IMR-90 (cell line): Measurements from ENCODE around the gene LRFN4. TPM values are rescaled to one million over a fixed set of nuclear protein-coding genes. Genes with fewer than 3 reads are reported as not detected.

Experiments
- ATAC-seq: fragments of 200-7000 bp; cut with Tn5 transposase; 2 replicates; pipeline ENCODE4 v1.9.1; 2020; ENCODE audit warnings: low read depth, mild to moderate bottlenecking, moderate library complexity
- BruUV-seq: library from RNA; stranded (reverse); fragments of 400-500 nt; replicated peaks from 2 replicates; lab custom pipeline; 2021; lab: Mats Ljungman, UMichigan
- CTCF ChIA-PET: fragments of 300-600 bp; formaldehyde crosslinking; extraction: SDS; loops from one replicate; lab custom pipeline; 2021; ENCODE audit warnings: antibody characterized with exemption; lab: Yijun Ruan, JAX
- POLR2A ChIA-PET: fragments of 300-600 bp; sonication (Branson Sonifier 250); formaldehyde crosslinking; loops from one replicate; lab custom pipeline; 2022; ENCODE audit warnings: antibody characterized with exemption; ENCODE audit not compliant: unreplicated experiment; lab: Charles Lee
- DNase-seq: peaks from one replicate; pipeline ENCODE4 v3.0.0; 2013
- H2AFZ ChIP-seq: replicated peaks from 2 replicates; pipeline ENCODE3; 2013; ENCODE audit warnings: low read length, mild to moderate bottlenecking; ENCODE audit not compliant: poor library complexity
- H2AK5ac ChIP-seq: 2 replicates; pipeline ENCODE4 v1.6.1; 2013; ENCODE audit warnings: low read depth, low read length, inconsistent platforms
- H2AK9ac ChIP-seq: replicated peaks from 2 replicates; pipeline ENCODE3; 2013; ENCODE audit warnings: mild to moderate bottlenecking, low read depth, low read length, moderate library complexity; ENCODE audit not compliant: poor library complexity
- H2BK120ac ChIP-seq: 2 replicates; pipeline ENCODE4 v1.6.1; 2013; ENCODE audit warnings: low read depth, low read length, inconsistent platforms
- H2BK15ac ChIP-seq: 3 replicates; pipeline ENCODE4 v1.6.1; 2013; ENCODE audit warnings: low read depth, low read length, inconsistent platforms
- H2BK20ac ChIP-seq: 2 replicates; pipeline ENCODE4 v1.6.1; 2013; ENCODE audit warnings: low read depth, mild to moderate bottlenecking, inconsistent platforms, low read length, moderate library complexity
- H2BK5ac ChIP-seq: 2 replicates; pipeline ENCODE4 v1.6.1; 2013; ENCODE audit warnings: mild to moderate bottlenecking, low read depth, low read length, inconsistent platforms; ENCODE audit not compliant: poor library complexity, severe bottlenecking
- H3K14ac ChIP-seq: replicated peaks from 2 replicates; pipeline ENCODE4 v1.6.1; 2013; ENCODE audit warnings: low read depth, low read length, inconsistent platforms
- H3K18ac ChIP-seq: 2 replicates; pipeline ENCODE4 v1.6.1; 2013; ENCODE audit warnings: low read depth, low read length, control low read depth
- H3K23ac ChIP-seq: 2 replicates; pipeline ENCODE4 v1.6.1; 2013; ENCODE audit warnings: low read depth, low read length, inconsistent platforms
- H3K27ac ChIP-seq: 2 replicates; pipeline ENCODE4 v1.5.1; 2013; ENCODE audit warnings: mild to moderate bottlenecking, control low read depth, low read length; ENCODE audit not compliant: insufficient read depth
- H3K27me3 ChIP-seq: 2 replicates; pipeline ENCODE4 v1.6.1; 2013; ENCODE audit warnings: low read length; ENCODE audit not compliant: control insufficient read depth, insufficient read depth
- H3K36me3 ChIP-seq: 2 replicates; pipeline ENCODE4 v1.6.1; 2013; ENCODE audit warnings: low read length, mixed read lengths; ENCODE audit not compliant: control insufficient read depth, insufficient read depth
- H3K4ac ChIP-seq: 2 replicates; pipeline ENCODE4 v1.6.1; 2013; ENCODE audit warnings: low read depth, low read length, inconsistent platforms
- H3K4me1 ChIP-seq: 2 replicates; pipeline ENCODE4 v1.6.1; 2013; ENCODE audit warnings: low read length, mixed read lengths; ENCODE audit not compliant: control insufficient read depth, insufficient read depth
- H3K4me2 ChIP-seq: 2 replicates; pipeline ENCODE4 v1.6.1; 2013; ENCODE audit warnings: low read depth, mild to moderate bottlenecking, control low read depth, low read length, moderate library complexity
- H3K4me3 ChIP-seq: 2 replicates; pipeline ENCODE4 v1.5.1; 2013; ENCODE audit warnings: low read depth, mild to moderate bottlenecking, control low read depth, low read length, moderate library complexity; ENCODE audit not compliant: insufficient read depth
- H3K56ac ChIP-seq: 2 replicates; pipeline ENCODE4 v1.6.1; 2013; ENCODE audit warnings: low read length, inconsistent platforms; ENCODE audit not compliant: insufficient read depth; ENCODE audit errors: extremely low read depth
- H3K79me1 ChIP-seq, 2 experiments: 2 replicates each; pipeline ENCODE4 v1.6.1; 2013; ENCODE audit warnings: low read length in 2 of 2, inconsistent platforms in 1 of 2, low read depth in 1 of 2
- H3K9ac ChIP-seq: 2 replicates; pipeline ENCODE4 v1.6.1; 2013; ENCODE audit warnings: low read depth, low read length, control low read depth
- H3K9me1 ChIP-seq: 2 replicates; pipeline ENCODE4 v1.6.1; 2013; ENCODE audit warnings: low read length, inconsistent platforms; ENCODE audit not compliant: insufficient read depth
- H3K9me3 ChIP-seq: 2 replicates; pipeline ENCODE4 v1.6.1; 2013; ENCODE audit warnings: low read length; ENCODE audit not compliant: control insufficient read depth, insufficient read depth
- H4K20me1 ChIP-seq: 2 replicates; pipeline ENCODE4 v1.6.1; 2013; ENCODE audit warnings: low read length, inconsistent platforms; ENCODE audit not compliant: insufficient read depth
- H4K5ac ChIP-seq: 2 replicates; pipeline ENCODE4 v1.6.1; 2013; ENCODE audit warnings: mild to moderate bottlenecking, low read depth, low read length, control low read depth
- H4K8ac ChIP-seq, 2 experiments: 2 replicates each; pipeline ENCODE4 v1.6.1; 2013; ENCODE audit warnings: low read depth in 2 of 2, low read length in 2 of 2, control low read depth in 1 of 2, inconsistent platforms in 1 of 2
- H4K91ac ChIP-seq: 2 replicates; pipeline ENCODE4 v1.6.1; 2013; ENCODE audit warnings: low read depth, low read length, inconsistent platforms; ENCODE audit not compliant: insufficient read depth
- BHLHE40 ChIP-seq: fragments of 150-350 bp; IDR thresholded peaks from 2 replicates; pipeline ENCODE4 v1.6.1; 2016; ENCODE audit warnings: mild to moderate bottlenecking, low read depth, low read length
- CEBPB ChIP-seq: IDR thresholded peaks from 2 replicates; pipeline ENCODE4 v1.6.1; 2012; ENCODE audit warnings: low read depth, low read length, improper control_type of control experiment
- CHD1 ChIP-seq: IDR thresholded peaks from 2 replicates; pipeline ENCODE4 v1.6.1; 2012; ENCODE audit warnings: low read depth, low read length, improper control_type of control experiment
- FOS ChIP-seq: fragments of 150-350 bp; IDR thresholded peaks from 2 replicates; pipeline ENCODE4 v1.6.1; 2016; ENCODE audit warnings: low read depth, low read length
- MAFK ChIP-seq: IDR thresholded peaks from 2 replicates; pipeline ENCODE4 v1.6.1; 2012; ENCODE audit warnings: low read depth, low read length, improper control_type of control experiment
- MAZ ChIP-seq: IDR thresholded peaks from 2 replicates; pipeline ENCODE4 v1.6.1; 2012; ENCODE audit warnings: low read depth, mild to moderate bottlenecking, low read length, improper control_type of control experiment, moderate library complexity, borderline replicate concordance
- MXI1 ChIP-seq: IDR thresholded peaks from 2 replicates; pipeline ENCODE4 v1.6.1; 2012; ENCODE audit warnings: low read depth, mild to moderate bottlenecking, low read length, moderate library complexity, borderline replicate concordance
- NFE2L2 ChIP-seq: fragments of 150-350 bp; IDR thresholded peaks from 2 replicates; pipeline ENCODE4 v1.6.1; 2016; ENCODE audit warnings: low read depth, mild to moderate bottlenecking, low read length
- POLR2A ChIP-seq: IDR thresholded peaks from 2 replicates; pipeline ENCODE4 v1.6.1; 2012; ENCODE audit warnings: mild to moderate bottlenecking, low read depth, low read length
- RAD21 ChIP-seq: IDR thresholded peaks from 2 replicates; pipeline ENCODE4 v1.6.1; 2012; ENCODE audit warnings: low read length, improper control_type of control experiment
- RCOR1 ChIP-seq: IDR thresholded peaks from 2 replicates; pipeline ENCODE4 v1.6.1; 2012; ENCODE audit warnings: mild to moderate bottlenecking, low read length, improper control_type of control experiment; ENCODE audit not compliant: insufficient replicate concordance
- RFX5 ChIP-seq: IDR thresholded peaks from 2 replicates; pipeline ENCODE4 v1.8.0; 2012; ENCODE audit warnings: low read depth, mild to moderate bottlenecking, low read length, moderate library complexity
- SMC3 ChIP-seq: fragments of 150-350 bp; IDR thresholded peaks from 2 replicates; pipeline ENCODE4 v1.6.1; 2016; ENCODE audit warnings: low read depth, mild to moderate bottlenecking, antibody characterized with exemption, low read length, moderate library complexity
- WGBS, 2 experiments: methylation state at CpG; one replicate each; pipeline versions ENCODE4 v1.1.5 to v1.1.7; 2013; ENCODE audit warnings: missing lambda C conversion rate in 2 of 2; ENCODE audit not compliant: insufficient read length in 1 of 2; ENCODE audit errors: extremely low coverage in 2 of 2; 5-methylcytosine and 5-hydroxymethylcytosine counted together
- dilution Hi-C: fragments of 300-500 bp; cut with HindIII; formaldehyde crosslinking; loops from one replicate; pipeline ENCODE4 v1.14.3; 2018; ENCODE audit warnings: low sequenced_read_pairs; ENCODE audit not compliant: unreplicated experiment
- in situ Hi-C: fragments of 300-500 bp; cut with MboI; formaldehyde crosslinking; loops from 3 replicates; pipeline ENCODE4 v1.14.3; 2019; ENCODE audit warnings: low sequenced_read_pairs, inconsistent platforms, mixed read lengths
- intact Hi-C: fragments of 100-400 bp; cut with micrococcal nuclease; formaldehyde crosslinking; loops from 2 replicates; pipeline ENCODE4 v1.10.0; 2022
- polyA plus RNA-seq, 3 experiments: library from polyadenylated mRNA; depleted of rRNA; stranded (reverse); fragments of >200 nt; gene quantifications; 2 replicates each; pipeline ENCODE4 v1.2.3, GENCODE V29; 2012; ENCODE audit warnings: low replicate concordance in 1 of 3
- total RNA-seq: library from RNA; depleted of rRNA; stranded (reverse); fragments of >200 nt; gene quantifications from 2 replicates; pipeline ENCODE4 v1.2.3, GENCODE V29; 2012
- TF ChIP-seq, protein P1 (sequence below): fragments of 150-350 bp; IDR thresholded peaks from 2 replicates; pipeline ENCODE4 v1.6.1; 2017; ENCODE audit warnings: mild to moderate bottlenecking, antibody characterized with exemption, low read length, low read depth
- TF ChIP-seq, protein P2 (sequence below): conservative IDR thresholded peaks from 2 replicates; pipeline ENCODE4 v1.5.1; 2012; ENCODE audit warnings: mild to moderate bottlenecking, low read depth, low read length, improper control_type of control experiment
- TF ChIP-seq, protein P3 (sequence below): fragments of 150-350 bp; IDR thresholded peaks from 2 replicates; pipeline ENCODE4 v1.6.1; 2016; ENCODE audit warnings: low read depth, mild to moderate bottlenecking, low read length, moderate library complexity, borderline replicate concordance

LRFN4 gene
- total and polyA plus RNA-seq, 2 of the 4 experiments (the other 2 are of a cell fraction) = 6.1 to 18.9 TPM

DNA sequence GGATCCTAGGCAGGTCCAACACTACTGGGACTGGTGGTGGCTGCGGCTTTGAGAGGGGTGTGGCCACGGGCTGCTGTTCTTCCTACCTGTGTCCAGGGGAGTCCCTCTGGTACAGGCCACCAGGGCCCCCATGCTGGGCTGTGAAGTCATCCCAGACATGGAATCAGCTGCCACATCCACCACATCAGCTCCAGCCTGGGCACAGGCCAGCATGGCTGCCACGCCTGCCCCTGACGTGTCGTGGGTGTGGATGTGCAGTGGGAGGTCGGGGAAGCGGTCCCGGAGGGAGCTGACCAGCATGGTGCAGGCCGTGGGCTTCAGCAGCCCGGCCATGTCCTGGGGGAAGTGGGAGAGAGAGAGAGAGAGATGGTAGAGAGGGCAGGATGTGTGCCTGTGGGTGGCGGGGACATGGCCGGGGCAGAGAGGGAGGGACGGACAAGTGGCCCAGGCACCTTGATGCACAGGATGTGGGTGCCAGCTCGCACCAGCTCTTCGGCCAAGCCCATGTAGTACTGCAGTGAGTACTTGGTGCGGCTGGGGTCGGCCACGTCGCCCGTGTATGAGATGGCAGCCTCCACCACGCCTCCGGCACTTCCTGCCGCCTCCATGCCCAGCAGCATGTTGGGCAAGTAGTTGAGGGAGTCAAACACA is 6.2 kb upstream of the LRFN4 start:
- in situ Hi-C loops = no loop called here
- H3K4ac ChIP-seq = no peak overlapping the region
- H3K9ac ChIP-seq = no peak overlapping the region
- H3K27me3 ChIP-seq = no peaks in the 10 kb centered on the region
- no peak overlapping the region for H4K91ac ChIP-seq
- TF ChIP-seq, protein P1, sequence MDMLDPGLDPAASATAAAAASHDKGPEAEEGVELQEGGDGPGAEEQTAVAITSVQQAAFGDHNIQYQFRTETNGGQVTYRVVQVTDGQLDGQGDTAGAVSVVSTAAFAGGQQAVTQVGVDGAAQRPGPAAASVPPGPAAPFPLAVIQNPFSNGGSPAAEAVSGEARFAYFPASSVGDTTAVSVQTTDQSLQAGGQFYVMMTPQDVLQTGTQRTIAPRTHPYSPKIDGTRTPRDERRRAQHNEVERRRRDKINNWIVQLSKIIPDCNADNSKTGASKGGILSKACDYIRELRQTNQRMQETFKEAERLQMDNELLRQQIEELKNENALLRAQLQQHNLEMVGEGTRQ = no peak
- no peak for TF ChIP-seq RAD21
- no peak for TF ChIP-seq RCOR1
- TF ChIP-seq MAFK = no peak
- no peak for TF ChIP-seq MXI1
- TF ChIP-seq CEBPB = no peak
- no peak for TF ChIP-seq POLR2A
- TF ChIP-seq MAZ = no peak
- no peak for TF ChIP-seq FOS
- TF ChIP-seq, protein P2, sequence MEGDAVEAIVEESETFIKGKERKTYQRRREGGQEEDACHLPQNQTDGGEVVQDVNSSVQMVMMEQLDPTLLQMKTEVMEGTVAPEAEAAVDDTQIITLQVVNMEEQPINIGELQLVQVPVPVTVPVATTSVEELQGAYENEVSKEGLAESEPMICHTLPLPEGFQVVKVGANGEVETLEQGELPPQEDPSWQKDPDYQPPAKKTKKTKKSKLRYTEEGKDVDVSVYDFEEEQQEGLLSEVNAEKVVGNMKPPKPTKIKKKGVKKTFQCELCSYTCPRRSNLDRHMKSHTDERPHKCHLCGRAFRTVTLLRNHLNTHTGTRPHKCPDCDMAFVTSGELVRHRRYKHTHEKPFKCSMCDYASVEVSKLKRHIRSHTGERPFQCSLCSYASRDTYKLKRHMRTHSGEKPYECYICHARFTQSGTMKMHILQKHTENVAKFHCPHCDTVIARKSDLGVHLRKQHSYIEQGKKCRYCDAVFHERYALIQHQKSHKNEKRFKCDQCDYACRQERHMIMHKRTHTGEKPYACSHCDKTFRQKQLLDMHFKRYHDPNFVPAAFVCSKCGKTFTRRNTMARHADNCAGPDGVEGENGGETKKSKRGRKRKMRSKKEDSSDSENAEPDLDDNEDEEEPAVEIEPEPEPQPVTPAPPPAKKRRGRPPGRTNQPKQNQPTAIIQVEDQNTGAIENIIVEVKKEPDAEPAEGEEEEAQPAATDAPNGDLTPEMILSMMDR = no peak
- TF ChIP-seq NFE2L2 = no peak
- no peak for TF ChIP-seq BHLHE40
- no peak for TF ChIP-seq CHD1
- TF ChIP-seq, protein P3, sequence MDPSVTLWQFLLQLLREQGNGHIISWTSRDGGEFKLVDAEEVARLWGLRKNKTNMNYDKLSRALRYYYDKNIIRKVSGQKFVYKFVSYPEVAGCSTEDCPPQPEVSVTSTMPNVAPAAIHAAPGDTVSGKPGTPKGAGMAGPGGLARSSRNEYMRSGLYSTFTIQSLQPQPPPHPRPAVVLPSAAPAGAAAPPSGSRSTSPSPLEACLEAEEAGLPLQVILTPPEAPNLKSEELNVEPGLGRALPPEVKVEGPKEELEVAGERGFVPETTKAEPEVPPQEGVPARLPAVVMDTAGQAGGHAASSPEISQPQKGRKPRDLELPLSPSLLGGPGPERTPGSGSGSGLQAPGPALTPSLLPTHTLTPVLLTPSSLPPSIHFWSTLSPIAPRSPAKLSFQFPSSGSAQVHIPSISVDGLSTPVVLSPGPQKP = no peak
- TF ChIP-seq RFX5 = no peak
- TF ChIP-seq SMC3 = no peak
- 0 out of 2 replicates have a peak, but pooled peaks cover 3% of the 10 kb centered on the region for H4K20me1 ChIP-seq
- no peak overlapping the region for H3K4me2 ChIP-seq
- peaks cover 3% of the 10 kb centered on the region for H3K4me1 ChIP-seq
- no peak overlapping the region for H3K4me3 ChIP-seq
- no peak overlapping the region for H2AFZ ChIP-seq
- H2BK120ac ChIP-seq = no peak overlapping the region
- ChIA-PET CTCF (no interaction called here), POLR2A (no interaction called here)
- H3K9me3 ChIP-seq = no peaks in the 10 kb centered on the region
- WGBS, 2 experiments = 89% methylated on average over 7 of the region's 23 CpGs; no CpG with 5 or more reads in 1 of the 2 experiments
- no peak overlapping the region for H4K5ac ChIP-seq
- peak overlapping the region; percentile 55 for H2AK9ac ChIP-seq
- intact Hi-C loops = no loop called here
- no peak overlapping the region for H4K8ac ChIP-seq
- H2BK20ac ChIP-seq = no peak overlapping the region
- no peak overlapping the region for H3K23ac ChIP-seq
- no peak overlapping the region for H2AK5ac ChIP-seq
- H3K27ac ChIP-seq = no peak overlapping the region
- DNase-seq (no peak), ATAC-seq (no peak)
- H3K79me1 ChIP-seq = peaks cover 3 to 17% of the 10 kb centered on the region in 2 experiments; a peak in 3 of 4 replicates
- BruUV-seq = no TSS peak
- H2BK5ac ChIP-seq = no peak overlapping the region
- no peak overlapping the region for H3K14ac ChIP-seq
- dilution Hi-C loops = no loop called here
- H3K36me3 ChIP-seq = peaks cover 44% of the 10 kb centered on the region
- H3K9me1 ChIP-seq = peaks cover 14% of the 10 kb centered on the region; the same call in 1 of the 2 replicates
- H3K18ac ChIP-seq = no peak overlapping the region
- no peak overlapping the region for H3K56ac ChIP-seq
- no peak overlapping the region for H2BK15ac ChIP-seq
